Kasumi-1 (cell line): ENCODE measurements around the gene GSTO1.

Experiments used
- DNase-seq, 2 experiments: peaks; one replicate each; lab custom pipeline; 2025; lab: John Stamatoyannopoulos, UW

Gene GSTO1

DNA sequence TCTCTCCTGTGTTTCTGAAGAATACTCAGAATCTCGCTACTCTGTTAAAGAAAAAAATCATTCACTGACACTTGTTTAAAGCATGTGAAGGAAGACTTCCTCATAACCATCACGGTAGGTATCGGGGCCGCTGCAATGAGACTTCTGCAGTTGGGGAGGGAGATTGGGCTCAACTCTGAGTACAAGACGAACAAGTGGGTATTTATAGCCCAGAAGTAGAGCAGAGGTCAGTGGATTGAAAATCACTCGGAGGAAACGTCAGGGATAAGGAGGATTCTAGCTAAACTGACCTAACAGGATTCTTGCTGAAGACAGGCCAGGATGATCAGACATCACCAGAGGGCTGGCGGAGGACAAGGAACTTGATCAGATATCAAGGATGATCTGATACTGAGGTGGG lies 50.2 kb downstream of the GSTO1 start:
- no peak for DNase-seq

DNA sequence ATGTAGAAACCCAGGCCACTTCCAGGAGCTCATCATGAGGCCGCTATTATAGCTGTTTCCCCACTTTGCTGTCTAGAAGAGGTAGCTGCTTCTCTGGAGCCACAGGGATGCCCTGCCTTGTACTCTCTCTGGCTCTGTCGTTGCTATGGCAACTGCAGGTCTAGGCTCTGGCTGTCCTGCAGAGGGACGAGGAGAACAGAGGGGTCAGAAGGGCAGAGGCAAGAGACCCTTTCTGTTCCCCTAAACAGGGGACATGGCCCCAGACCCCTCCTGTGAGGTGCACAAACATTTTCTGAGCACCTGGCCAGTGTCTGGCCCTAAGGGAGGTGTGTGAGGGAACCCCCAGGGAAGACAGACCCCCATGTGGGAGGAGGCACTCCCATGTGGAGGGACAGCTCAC lies 52.2 kb downstream of the GSTO1 start:
- no peak for DNase-seq

DNA sequence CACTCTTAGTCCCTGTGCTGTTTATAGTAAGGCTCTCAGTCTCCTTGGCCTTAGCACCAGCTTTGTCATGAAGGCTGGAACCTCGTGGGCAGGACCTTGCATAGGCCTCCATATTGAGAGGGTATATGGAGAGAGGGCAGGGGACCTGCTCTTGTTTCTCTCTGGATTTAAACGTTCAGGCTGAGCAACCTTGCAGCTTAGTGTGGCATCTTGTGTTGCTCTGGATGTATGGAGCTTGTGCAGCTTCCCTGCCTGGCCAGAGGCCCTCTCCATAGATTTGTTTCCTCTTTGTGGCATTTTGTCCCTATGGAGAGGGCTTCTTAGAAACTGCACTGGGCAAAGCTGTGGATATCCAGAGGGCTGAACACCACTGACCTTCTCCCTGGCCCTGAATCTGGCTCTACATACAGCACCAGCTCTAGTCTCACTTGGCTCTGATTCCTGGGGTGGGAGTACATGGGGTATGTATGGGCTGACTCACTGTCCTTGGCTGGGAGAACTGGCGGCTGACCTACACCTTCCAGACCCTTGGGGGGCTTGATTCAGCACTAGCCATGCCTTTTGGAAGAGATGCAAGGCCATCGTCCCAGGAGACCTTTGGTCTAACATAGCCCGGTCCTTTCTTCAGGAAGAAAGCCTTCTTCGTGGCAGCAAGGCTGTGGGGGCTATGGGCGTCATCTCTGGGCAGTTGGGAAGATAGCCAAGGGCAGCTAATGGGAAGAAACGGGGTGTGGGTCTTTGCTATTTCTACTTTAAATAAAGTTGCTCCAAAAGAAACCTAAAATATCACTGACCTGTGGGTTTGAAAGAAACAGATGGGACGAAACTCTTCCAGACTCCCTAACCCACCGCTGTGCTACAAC lies 53.1 kb downstream of the GSTO1 start:
- no peak for DNase-seq

GRCh38 chr10:104308439-104308903 lies 53.8 kb downstream of the GSTO1 start:
- DNase-seq = no peak

GRCh38 chr10:104309980-104310978 lies 55.6 kb downstream of the GSTO1 start:
- no peak for DNase-seq

DNA sequence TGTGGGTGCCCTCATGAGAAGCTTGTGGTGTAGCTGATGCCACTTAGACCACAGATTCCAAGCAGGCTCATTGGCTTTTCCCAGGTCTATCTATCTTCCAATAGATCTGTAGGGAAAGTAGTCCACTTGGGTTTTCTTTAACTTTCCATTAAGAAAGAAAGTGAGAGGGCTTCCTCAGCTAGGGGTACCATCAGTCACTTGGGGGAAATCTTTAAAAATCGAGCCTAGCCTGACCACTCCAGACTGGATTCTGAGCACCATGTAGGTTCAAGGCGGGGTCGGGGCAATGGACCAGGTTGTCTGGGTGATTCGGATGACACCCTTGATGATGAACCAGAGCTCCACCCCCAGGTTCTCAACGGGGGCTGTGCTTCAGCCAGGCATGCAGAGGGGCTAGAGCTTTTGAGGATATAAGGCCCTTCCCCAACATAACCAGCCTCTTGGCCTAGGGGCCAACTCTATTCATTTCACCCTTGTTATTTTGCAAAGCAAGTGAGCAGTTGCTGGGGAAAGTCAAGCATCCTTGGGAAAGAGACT lies 56.6 kb downstream of the GSTO1 start:
- no peak for DNase-seq

DNA sequence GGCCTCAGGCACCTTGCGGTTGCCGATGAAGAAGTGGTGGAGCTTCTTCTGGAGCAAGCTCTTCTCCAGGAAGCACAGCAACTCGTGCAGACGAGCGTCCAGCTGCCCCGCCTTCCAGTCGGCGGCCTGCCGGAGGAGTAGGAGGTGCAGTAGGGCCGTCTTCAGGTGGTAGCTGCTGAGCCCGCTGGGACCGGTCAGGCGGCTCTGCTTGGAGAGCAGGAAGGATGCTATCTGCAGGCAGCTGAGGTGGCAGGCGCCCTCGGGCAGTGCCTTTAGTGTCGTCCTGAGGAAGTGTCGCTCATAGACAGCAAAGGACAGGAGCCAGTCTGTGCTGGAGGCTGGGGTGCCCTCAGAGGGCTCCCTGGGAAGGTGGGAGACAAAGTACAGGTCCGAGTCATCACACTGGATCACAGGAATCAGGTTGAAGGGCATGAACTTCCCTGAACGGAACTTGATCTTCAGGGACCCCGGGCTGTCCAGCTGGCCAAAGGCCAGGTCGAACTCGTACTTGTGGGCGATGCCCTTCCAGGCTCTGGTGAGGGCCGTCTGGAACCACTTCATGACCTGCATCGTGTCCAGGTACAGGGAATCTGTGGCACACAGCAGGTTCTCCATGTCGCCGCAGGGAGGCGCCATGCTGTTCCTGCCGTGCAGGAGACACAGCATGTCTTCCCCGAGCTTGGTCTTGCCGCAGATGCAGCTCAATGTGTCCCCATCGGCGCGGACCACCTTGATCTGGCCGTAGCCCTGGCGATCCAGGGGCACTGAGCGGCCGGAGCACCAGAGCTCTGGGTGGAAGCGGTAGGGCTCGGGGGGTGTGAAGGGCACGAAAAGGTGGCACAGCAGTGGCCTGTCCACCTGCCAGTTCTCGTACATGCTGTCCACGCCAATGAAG lies 60.1 kb downstream of the GSTO1 start:
- no peak for DNase-seq

- no peak for DNase-seq
Observed at GRCh38 chr10:104315486-104315921, 60.8 kb downstream of the GSTO1 start.

- DNase-seq = no peak
Observed at GRCh38 chr10:104316321-104317099, 61.8 kb downstream of the GSTO1 start.
